ENCODE data around the gene ZNF160.

DNA sequence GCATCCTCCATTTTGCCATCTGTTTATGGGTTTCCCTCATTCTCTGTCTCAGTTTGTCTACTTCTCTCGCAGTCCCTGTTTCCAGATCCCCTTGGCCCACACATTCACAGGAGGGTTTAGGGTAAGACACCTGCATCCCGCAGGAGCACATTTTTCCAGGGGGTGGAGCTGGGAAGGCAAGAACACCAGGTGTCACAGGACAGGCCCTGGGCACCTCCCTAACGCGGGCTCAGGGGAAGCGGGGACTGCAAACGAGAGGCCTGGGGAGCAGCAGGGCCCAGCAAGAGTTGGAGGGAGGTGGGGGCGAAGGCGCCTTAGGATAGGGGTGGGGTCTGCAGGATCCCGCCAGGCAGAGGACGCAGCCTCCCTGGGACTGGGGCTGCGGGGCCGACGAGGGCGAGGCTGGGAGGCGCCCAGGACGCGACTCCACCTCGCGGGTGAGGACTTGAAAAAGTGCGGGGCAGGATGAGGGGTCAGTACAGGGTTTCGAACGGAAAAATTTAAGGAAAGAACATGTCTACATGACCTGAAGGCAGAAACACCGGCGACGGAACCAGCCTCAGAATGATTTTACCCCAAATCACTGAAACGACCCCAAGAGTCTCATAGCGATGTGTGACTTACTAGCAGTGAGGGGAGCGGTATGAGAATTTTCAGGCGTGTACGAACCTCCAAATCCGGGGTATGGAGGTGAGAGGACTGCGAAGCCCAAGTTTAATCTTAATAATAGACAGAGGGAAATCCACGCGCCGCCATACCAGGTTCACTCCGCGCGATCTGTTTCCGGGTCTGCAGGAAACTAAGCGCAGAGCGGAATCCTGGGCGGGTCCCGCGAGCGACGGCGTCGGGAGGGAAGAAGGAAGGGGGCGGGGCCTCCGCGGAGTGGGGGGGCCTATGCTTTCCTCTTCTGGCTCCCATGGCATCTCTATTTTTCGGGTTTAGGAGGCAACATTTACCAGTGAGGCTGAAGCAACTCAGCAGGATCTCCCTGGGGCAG is 65.8 kb downstream of the ZNF160 start:
- TF ChIP-seq POLR2A (IDR thresholded peaks at IDR 0.05) = no peak
- TF ChIP-seq, protein P1, sequence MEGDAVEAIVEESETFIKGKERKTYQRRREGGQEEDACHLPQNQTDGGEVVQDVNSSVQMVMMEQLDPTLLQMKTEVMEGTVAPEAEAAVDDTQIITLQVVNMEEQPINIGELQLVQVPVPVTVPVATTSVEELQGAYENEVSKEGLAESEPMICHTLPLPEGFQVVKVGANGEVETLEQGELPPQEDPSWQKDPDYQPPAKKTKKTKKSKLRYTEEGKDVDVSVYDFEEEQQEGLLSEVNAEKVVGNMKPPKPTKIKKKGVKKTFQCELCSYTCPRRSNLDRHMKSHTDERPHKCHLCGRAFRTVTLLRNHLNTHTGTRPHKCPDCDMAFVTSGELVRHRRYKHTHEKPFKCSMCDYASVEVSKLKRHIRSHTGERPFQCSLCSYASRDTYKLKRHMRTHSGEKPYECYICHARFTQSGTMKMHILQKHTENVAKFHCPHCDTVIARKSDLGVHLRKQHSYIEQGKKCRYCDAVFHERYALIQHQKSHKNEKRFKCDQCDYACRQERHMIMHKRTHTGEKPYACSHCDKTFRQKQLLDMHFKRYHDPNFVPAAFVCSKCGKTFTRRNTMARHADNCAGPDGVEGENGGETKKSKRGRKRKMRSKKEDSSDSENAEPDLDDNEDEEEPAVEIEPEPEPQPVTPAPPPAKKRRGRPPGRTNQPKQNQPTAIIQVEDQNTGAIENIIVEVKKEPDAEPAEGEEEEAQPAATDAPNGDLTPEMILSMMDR (IDR thresholded peaks at IDR 0.05) = no peak
